ENCODE measurements around the gene PLXNA4. TPM values are rescaled to one million over a fixed set of nuclear protein-coding genes. Genes with fewer than 3 reads are reported as not detected.

Gene PLXNA4
- total RNA-seq, 1 donor from 2014 or later, result 3.5 TPM

- H3K27ac Mint-ChIP-seq (ENCODE audit: unreplicated experiment), result no peak overlapping the region
Measured at GRCh38 chr7:132250480-132251326, 325.6 kb downstream of the PLXNA4 start.

GRCh38 chr7:132249256-132249971 is 326.9 kb downstream of the PLXNA4 start:
- Mint-ChIP-seq H3K27me3 (ENCODE audit: unreplicated experiment) (no peaks in the 10 kb centered on the region), H3K9me3 (ENCODE audit: unreplicated experiment) (no peaks in the 10 kb centered on the region), H3K27ac (ENCODE audit: unreplicated experiment) (no peak overlapping the region), H3K4me3 (ENCODE audit: unreplicated experiment) (no peak overlapping the region), H3K4me1 (ENCODE audit: unreplicated experiment) (peaks cover 4% of the 10 kb centered on the region), H3K36me3 (ENCODE audit: low read depth, unreplicated experiment) (no peaks in the 10 kb centered on the region)
- TF ChIP-seq CTCF (IDR thresholded peaks at IDR 0.05; ENCODE audit: unreplicated experiment), result no peak
- peak; percentile 41 for DNase-seq (ENCODE audit: low spot score)

More at GRCh38 chr7:132250480-132251326, 325.6 kb downstream of the PLXNA4 start:
- H3K36me3 Mint-ChIP-seq (ENCODE audit: low read depth, unreplicated experiment), result no peaks in the 10 kb centered on the region
- H3K4me3 Mint-ChIP-seq (ENCODE audit: unreplicated experiment), result no peak overlapping the region
- H3K4me1 Mint-ChIP-seq (ENCODE audit: unreplicated experiment), result peaks cover 4% of the 10 kb centered on the region
- DNase-seq (ENCODE audit: low spot score), result no peak
- no peaks in the 10 kb centered on the region for H3K9me3 Mint-ChIP-seq (ENCODE audit: unreplicated experiment)
- no peak for TF ChIP-seq CTCF (IDR thresholded peaks at IDR 0.05; ENCODE audit: unreplicated experiment)
- H3K27me3 Mint-ChIP-seq (ENCODE audit: unreplicated experiment), result no peaks in the 10 kb centered on the region

- DNase-seq (ENCODE audit: low spot score), result no peak
- no peaks in the 10 kb centered on the region for H3K9me3 Mint-ChIP-seq (ENCODE audit: unreplicated experiment)
Measured at GRCh38 chr7:132248841-132249240, 327.4 kb downstream of the PLXNA4 start.

GRCh38 chr7:132247995-132248618 is 328.2 kb downstream of the PLXNA4 start:
- Mint-ChIP-seq H3K4me3 (ENCODE audit: unreplicated experiment) (no peak overlapping the region), H3K9me3 (ENCODE audit: unreplicated experiment) (no peaks in the 10 kb centered on the region), H3K27me3 (ENCODE audit: unreplicated experiment) (no peaks in the 10 kb centered on the region), H3K36me3 (ENCODE audit: low read depth, unreplicated experiment) (no peaks in the 10 kb centered on the region), H3K4me1 (ENCODE audit: unreplicated experiment) (peaks cover 4% of the 10 kb centered on the region), H3K27ac (ENCODE audit: unreplicated experiment) (no peak overlapping the region)
- DNase-seq (ENCODE audit: low spot score), result no peak
- TF ChIP-seq CTCF (IDR thresholded peaks at IDR 0.05; ENCODE audit: unreplicated experiment), result no peak

More at GRCh38 chr7:132248841-132249240, 327.4 kb downstream of the PLXNA4 start:
- no peaks in the 10 kb centered on the region for H3K27me3 Mint-ChIP-seq (ENCODE audit: unreplicated experiment)
- H3K4me3 Mint-ChIP-seq (ENCODE audit: unreplicated experiment), result no peak overlapping the region
- H3K36me3 Mint-ChIP-seq (ENCODE audit: low read depth, unreplicated experiment), result no peaks in the 10 kb centered on the region
- peaks cover 4% of the 10 kb centered on the region for H3K4me1 Mint-ChIP-seq (ENCODE audit: unreplicated experiment)
- no peak for TF ChIP-seq CTCF (IDR thresholded peaks at IDR 0.05; ENCODE audit: unreplicated experiment)
- H3K27ac Mint-ChIP-seq (ENCODE audit: unreplicated experiment), result no peak overlapping the region

Measured in endothelial cell (in vitro differentiated cells).